Panc1 (cell line): ENCODE results near the gene CCNQ.

Experiments
- CTCF ChIP-seq: fragments of 450-650 bp; IDR thresholded peaks from 2 replicates; pipeline ENCODE4 v1.5.1; 2017; ENCODE audit warnings: mild to moderate bottlenecking
- POLR2AphosphoS5 ChIP-seq: IDR thresholded peaks from 2 replicates; pipeline ENCODE4 v1.6.1; 2012; ENCODE audit warnings: mild to moderate bottlenecking, low read depth, low read length, moderate library complexity
- SIN3A ChIP-seq: IDR thresholded peaks from 2 replicates; pipeline ENCODE4 v1.6.1; 2012; ENCODE audit warnings: low read depth, mild to moderate bottlenecking, low read length, moderate library complexity, borderline replicate concordance; ENCODE audit not compliant: insufficient read depth
- TCF7L2 ChIP-seq: IDR thresholded peaks from 2 replicates; pipeline ENCODE4 v1.6.1; 2011; ENCODE audit warnings: mild to moderate bottlenecking, low read depth, low read length, inconsistent platforms
- TF ChIP-seq, protein P1 (sequence below), 2 experiments: IDR thresholded peaks; 2 replicates each; pipeline ENCODE4 v1.6.1; 2011 to 2012; ENCODE audit warnings: low read depth in 2 of 2, control low read depth in 1 of 2, low read length in 1 of 2, mild to moderate bottlenecking in 1 of 2, moderate library complexity in 1 of 2; ENCODE audit not compliant: insufficient read depth in 1 of 2

GRCh38 chrX:153592091-153592833, 6.7 kb downstream of the CCNQ start:
- TF ChIP-seq POLR2AphosphoS5 (no peak), CTCF (no peak), TCF7L2 (no peak), SIN3A (no peak)
- TF ChIP-seq, protein P1, sequence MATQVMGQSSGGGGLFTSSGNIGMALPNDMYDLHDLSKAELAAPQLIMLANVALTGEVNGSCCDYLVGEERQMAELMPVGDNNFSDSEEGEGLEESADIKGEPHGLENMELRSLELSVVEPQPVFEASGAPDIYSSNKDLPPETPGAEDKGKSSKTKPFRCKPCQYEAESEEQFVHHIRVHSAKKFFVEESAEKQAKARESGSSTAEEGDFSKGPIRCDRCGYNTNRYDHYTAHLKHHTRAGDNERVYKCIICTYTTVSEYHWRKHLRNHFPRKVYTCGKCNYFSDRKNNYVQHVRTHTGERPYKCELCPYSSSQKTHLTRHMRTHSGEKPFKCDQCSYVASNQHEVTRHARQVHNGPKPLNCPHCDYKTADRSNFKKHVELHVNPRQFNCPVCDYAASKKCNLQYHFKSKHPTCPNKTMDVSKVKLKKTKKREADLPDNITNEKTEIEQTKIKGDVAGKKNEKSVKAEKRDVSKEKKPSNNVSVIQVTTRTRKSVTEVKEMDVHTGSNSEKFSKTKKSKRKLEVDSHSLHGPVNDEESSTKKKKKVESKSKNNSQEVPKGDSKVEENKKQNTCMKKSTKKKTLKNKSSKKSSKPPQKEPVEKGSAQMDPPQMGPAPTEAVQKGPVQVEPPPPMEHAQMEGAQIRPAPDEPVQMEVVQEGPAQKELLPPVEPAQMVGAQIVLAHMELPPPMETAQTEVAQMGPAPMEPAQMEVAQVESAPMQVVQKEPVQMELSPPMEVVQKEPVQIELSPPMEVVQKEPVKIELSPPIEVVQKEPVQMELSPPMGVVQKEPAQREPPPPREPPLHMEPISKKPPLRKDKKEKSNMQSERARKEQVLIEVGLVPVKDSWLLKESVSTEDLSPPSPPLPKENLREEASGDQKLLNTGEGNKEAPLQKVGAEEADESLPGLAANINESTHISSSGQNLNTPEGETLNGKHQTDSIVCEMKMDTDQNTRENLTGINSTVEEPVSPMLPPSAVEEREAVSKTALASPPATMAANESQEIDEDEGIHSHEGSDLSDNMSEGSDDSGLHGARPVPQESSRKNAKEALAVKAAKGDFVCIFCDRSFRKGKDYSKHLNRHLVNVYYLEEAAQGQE (IDR thresholded peaks at IDR 0.05; ENCODE audit: insufficient read depth in 1 of 2, low read depth in 2 of 2, low read length in 1 of 2) = no peak
